ENCODE data around the gene EXOSC5. TPM values are rescaled to one million over a fixed set of nuclear protein-coding genes. Genes with fewer than 3 reads are reported as not detected.

EXOSC5 gene
- total and polyA plus RNA-seq, 10 of the 15 experiments (the other 5 are each of a cell fraction or from before 2014, with no cell fraction given), result 15.8 to 123 (median 52.7) TPM

- TF ChIP-seq, protein P1, sequence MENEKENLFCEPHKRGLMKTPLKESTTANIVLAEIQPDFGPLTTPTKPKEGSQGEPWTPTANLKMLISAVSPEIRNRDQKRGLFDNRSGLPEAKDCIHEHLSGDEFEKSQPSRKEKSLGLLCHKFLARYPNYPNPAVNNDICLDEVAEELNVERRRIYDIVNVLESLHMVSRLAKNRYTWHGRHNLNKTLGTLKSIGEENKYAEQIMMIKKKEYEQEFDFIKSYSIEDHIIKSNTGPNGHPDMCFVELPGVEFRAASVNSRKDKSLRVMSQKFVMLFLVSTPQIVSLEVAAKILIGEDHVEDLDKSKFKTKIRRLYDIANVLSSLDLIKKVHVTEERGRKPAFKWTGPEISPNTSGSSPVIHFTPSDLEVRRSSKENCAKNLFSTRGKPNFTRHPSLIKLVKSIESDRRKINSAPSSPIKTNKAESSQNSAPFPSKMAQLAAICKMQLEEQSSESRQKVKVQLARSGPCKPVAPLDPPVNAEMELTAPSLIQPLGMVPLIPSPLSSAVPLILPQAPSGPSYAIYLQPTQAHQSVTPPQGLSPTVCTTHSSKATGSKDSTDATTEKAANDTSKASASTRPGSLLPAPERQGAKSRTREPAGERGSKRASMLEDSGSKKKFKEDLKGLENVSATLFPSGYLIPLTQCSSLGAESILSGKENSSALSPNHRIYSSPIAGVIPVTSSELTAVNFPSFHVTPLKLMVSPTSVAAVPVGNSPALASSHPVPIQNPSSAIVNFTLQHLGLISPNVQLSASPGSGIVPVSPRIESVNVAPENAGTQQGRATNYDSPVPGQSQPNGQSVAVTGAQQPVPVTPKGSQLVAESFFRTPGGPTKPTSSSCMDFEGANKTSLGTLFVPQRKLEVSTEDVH (IDR thresholded peaks at IDR 0.05; ENCODE audit: low read depth, partially characterized antibody), result no peak
- TF ChIP-seq ZNF217 (IDR thresholded peaks at IDR 0.05) (no peak), STAT1 (conservative IDR thresholded peaks at IDR 0.05) (no peak), IKZF1 (conservative IDR thresholded peaks at IDR 0.05) (peak; percentile 39; the same call in 1 of the 2 replicates), NR2F1 (conservative IDR thresholded peaks at IDR 0.05) (0 out of 2 replicates have a peak, but pooled peaks have one; percentile 44), ETV6 (conservative IDR thresholded peaks at IDR 0.05 in 1 of 2, IDR thresholded peaks at IDR 0.05 in 1 of 2; ENCODE audit: borderline replicate concordance in 1 of 2, low read depth in 1 of 2) (0 out of 4 replicates have a peak, but pooled peaks of 1 of the 2 experiments have one; percentile 11), SPI1 (IDR thresholded peaks at IDR 0.05; ENCODE audit: borderline replicate concordance, insufficient read depth, low read depth, low read length) (peak; percentile 40; the same call in 1 of the 2 replicates), NR2C1 (IDR thresholded peaks at IDR 0.05) (0 out of 2 replicates have a peak, but pooled peaks have one; percentile 32), POU2F2 (IDR thresholded peaks at IDR 0.05; ENCODE audit: borderline replicate concordance, low read depth, low read length) (0 out of 3 replicates have a peak, but pooled peaks have one; percentile 27), RAD21 (IDR thresholded peaks at IDR 0.05; ENCODE audit: insufficient read depth, low read depth, low read length) (peak; percentile 29; the same call in 1 of the 2 replicates), ZNF592 (IDR thresholded peaks at IDR 0.05) (no peak), RBBP5 (conservative IDR thresholded peaks at IDR 0.05) (no peak), MEF2B (IDR thresholded peaks at IDR 0.05; ENCODE audit: partially characterized antibody, poor library complexity, severe bottlenecking) (peak; percentile 65), BCLAF1 (IDR thresholded peaks at IDR 0.05) (no peak), RUNX3 (IDR thresholded peaks at IDR 0.05; ENCODE audit: low read length) (peak; percentile 14; the same call in 1 of the 2 replicates), TAF1 (IDR thresholded peaks at IDR 0.05; ENCODE audit: borderline replicate concordance, low read depth, low read length) (no peak)
- TF ChIP-seq, protein P2, sequence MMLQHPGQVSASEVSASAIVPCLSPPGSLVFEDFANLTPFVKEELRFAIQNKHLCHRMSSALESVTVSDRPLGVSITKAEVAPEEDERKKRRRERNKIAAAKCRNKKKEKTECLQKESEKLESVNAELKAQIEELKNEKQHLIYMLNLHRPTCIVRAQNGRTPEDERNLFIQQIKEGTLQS (IDR thresholded peaks at IDR 0.05; ENCODE audit: borderline replicate concordance, extremely low read depth, low read depth, low read length), result no peak
Measured at GRCh38 chr19:41377977-41378709, 19.0 kb downstream of the EXOSC5 start (continued).

Measured in GM12878 (cell line).